Activated T-helper 9 cell treated with anti-CD3 and anti-CD28 coated beads, Interleukin-2, amount 50 U/mL, for 16 hours (primary cell): Measurements from ENCODE around the gene FCN1.

Source experiments
- DNase-seq: peaks from one replicate; pipeline ENCODE4 v3.0.0-alpha.2; 2020; ENCODE audit warnings: low read depth

The FCN1 gene

GRCh38 chr9:134891053-134891452 lies 26.7 kb downstream of the FCN1 start:
- no peak for DNase-seq

GRCh38 chr9:134890155-134890495 lies 27.6 kb downstream of the FCN1 start:
- no peak for DNase-seq

GRCh38 chr9:134889386-134890154 lies 28.1 kb downstream of the FCN1 start:
- DNase-seq = no peak

- DNase-seq = no peak
These were observed 29.0 kb downstream of the FCN1 start for GRCh38 chr9:134888603-134889190.

- no peak for DNase-seq
These were observed 29.8 kb downstream of the FCN1 start for GRCh38 chr9:134887686-134888602.

- no peak for DNase-seq
These were observed 30.5 kb downstream of the FCN1 start for GRCh38 chr9:134887219-134887618.

- DNase-seq = no peak
These were observed 31.2 kb downstream of the FCN1 start for GRCh38 chr9:134886413-134886913.

GRCh38 chr9:134885679-134886412 lies 31.9 kb downstream of the FCN1 start:
- DNase-seq = no peak

- DNase-seq = no peak
These were observed 32.6 kb downstream of the FCN1 start for GRCh38 chr9:134885001-134885678.

- no peak for DNase-seq
These were observed 33.2 kb downstream of the FCN1 start for GRCh38 chr9:134884492-134884891.

- DNase-seq = no peak
These were observed 34.5 kb downstream of the FCN1 start for GRCh38 chr9:134883040-134883782.

GRCh38 chr9:134882204-134882785 lies 35.4 kb downstream of the FCN1 start:
- no peak for DNase-seq

- no peak for DNase-seq
These were observed 36.4 kb downstream of the FCN1 start for GRCh38 chr9:134881313-134881670.

- no peak for DNase-seq
These were observed 37.0 kb downstream of the FCN1 start, which contains the start of gene FCN2 for GRCh38 chr9:134880484-134881312. Gene FCN2 (plus strand): TSS chr9:134880810. CDS start chr9:134880822, 12 bp downstream.

- DNase-seq = no peak
These were observed 37.8 kb downstream of the FCN1 start for GRCh38 chr9:134879664-134880483.

GRCh38 chr9:134877541-134877940 lies 40.2 kb downstream of the FCN1 start:
- no peak for DNase-seq

- no peak for DNase-seq
These were observed 42.3 kb downstream of the FCN1 start for GRCh38 chr9:134875371-134875770.

- DNase-seq = no peak
These were observed 45.1 kb downstream of the FCN1 start for GRCh38 chr9:134872482-134873231.
